SHP77 (cell line): ENCODE measurements around the gene DECR2.
A peak's percentile ranks its signal among the peaks of the same experiment; 100 is the strongest.
"Not testable (repeated sequence)": the region's sequence is repeated elsewhere in the genome, so short reads cannot be mapped to it uniquely, and the experiment has no call there.

ENCODE experiments used
- DNase-seq, 2 experiments: peaks; one replicate each; lab custom pipeline; 2025; lab: John Stamatoyannopoulos, UW

DECR2 gene

GRCh38 chr16:366476-366875, 35.2 kb upstream of the DECR2 start:
- DNase-seq: no peak

DNA sequence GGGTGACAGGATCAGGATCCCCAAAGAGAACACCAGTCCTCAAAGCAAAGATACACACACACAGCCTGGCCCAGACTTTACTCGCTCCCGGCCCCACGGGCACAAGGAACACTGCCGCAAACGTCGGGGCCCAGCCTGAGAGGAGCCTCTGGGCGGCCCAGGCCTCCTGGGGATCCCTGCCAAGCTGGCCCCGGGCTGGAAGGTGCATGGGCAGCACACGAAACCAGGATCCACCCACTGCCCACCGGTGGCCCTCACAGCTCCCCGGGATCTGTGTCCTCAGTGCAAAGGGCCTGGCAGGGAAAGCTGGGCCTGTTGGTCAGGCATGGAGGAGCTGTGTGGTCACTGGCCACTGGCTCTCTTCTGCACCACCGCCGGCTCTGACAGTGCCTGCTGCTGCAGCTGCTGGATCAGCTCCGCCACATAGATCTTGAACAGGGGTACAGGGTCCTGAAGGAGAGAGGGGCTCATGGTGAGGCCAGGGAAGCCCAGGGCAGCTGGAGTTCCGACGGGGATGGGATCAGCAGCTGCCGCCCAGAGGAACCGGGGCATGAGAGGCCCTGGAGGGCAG, 34.3 kb upstream of the DECR2 start:
- DNase-seq: no peak

- DNase-seq: no peak
Observed at GRCh38 chr16:368388-369158, 33.1 kb upstream of the DECR2 start.

DNA sequence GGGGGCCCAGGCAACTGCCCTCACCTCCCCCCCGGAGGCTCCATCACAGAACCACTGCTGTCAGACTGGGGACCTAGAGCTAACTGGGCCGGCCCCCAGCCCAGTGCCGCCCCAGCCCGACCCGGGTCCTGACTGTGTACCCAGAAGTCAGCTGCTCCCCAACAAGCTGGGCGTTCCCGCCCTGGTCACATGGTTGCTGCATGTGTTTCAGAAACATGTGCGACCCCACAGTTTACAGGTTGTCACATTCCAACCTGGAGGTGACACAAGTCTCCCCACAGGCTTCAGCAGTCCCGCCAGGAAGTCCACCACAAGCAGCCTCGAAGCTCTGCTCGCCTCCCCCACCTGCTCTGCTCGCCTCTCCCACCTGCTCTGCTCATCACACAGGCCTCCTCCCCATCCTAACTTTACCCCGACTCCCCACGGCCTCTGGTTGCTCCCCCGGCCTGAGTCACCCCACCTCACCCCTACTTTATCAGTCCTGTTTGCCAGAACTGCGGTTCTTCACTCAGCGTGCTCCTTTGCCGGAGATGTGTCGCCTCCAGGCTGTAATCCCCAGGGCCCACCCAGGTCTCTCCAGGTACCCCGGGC, 32.3 kb upstream of the DECR2 start:
- DNase-seq: no peak

GRCh38 chr16:369866-370436, 31.7 kb upstream of the DECR2 start:
- DNase-seq: no peak

DNA sequence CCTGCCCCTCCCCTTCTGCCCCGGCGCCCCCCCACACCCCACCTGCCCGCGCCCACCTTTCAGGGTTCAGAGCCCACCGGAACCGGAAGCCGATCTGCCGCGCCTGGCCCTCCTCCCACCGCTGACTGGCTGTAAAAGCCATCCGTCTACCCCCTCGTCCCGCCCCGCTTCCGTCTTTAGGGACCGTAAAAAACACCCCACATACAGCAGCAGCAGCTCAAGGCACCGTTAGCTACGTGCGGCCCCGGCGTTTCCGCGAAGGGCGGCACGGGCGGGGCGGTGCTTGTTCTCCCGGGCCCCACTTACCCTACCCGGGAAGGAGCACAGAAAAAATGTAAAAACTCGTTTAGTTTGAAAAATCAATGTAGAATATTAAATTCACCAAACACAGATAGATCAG, 31.2 kb upstream of the DECR2 start, which contains the start of gene MRPL28:
MRPL28 (minus strand) TSS at position 96 of the 400 bp plus-strand sequence. CDS start 320 bp downstream, outside the sequence.
- peak; percentile 91 to 92 for DNase-seq

DNA sequence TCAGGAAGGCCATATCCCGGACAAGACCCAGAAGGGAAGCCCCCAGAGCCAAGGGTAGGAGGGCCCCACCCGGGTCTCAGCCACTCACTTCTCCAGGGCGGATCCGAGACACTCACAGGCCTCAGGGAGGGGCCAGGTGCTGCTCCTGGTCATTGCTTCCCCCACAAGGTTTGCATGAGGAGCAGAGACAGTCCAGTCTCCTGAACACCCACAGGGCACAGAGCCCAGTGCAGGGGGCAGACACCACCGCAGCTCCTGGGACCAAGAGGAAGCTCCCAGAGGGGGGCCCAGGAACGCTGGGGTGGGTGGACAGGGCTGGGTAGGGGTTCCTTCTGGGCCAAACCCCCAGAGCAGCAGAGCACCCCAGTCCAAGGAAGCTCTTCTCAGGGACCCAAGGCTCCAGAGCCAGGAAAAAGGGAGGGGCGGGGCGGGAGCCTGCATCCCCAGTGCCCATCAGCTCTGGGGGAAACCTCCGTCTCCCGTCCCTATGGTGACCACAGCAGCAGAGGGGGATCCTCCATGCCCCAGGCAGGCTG, 30.6 kb upstream of the DECR2 start:
- no peak for DNase-seq

- DNase-seq: peak; percentile 91 to 94
Observed at GRCh38 chr16:371515-372301, 30.0 kb upstream of the DECR2 start.

- no peak for DNase-seq
Observed at GRCh38 chr16:372302-372983, 29.2 kb upstream of the DECR2 start.

DNA sequence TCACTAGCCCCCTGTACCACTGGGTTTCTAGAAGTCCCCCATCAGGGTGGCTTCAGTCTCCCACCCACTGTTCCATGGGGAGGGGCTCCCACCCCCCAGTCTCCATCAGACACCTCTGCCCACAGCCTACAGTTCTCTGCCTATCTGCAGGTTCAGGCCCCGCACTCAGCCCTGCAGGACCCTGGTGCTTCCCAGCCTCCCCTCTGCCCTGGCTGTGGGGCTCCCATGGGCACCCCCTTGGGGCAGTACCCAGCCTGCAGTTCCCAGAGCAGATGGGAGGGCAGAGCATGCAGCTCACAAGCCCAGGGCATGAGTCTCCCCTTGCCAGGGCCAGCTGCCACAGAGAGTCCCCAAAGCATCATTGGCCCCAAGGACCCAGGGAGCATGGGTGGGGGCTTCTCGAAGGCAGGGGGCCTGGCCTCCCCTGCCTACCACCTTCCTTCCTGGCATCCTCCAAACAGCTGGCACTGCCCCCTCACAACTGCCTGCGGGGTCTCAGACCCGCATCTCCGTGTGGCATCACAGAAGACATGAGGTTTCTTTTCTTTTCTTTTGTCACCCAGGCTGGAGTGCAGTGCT, 28.6 kb upstream of the DECR2 start:
- no peak for DNase-seq

- DNase-seq: no peak
Observed at GRCh38 chr16:373848-374615, 27.7 kb upstream of the DECR2 start.

- DNase-seq: no peak
Observed at GRCh38 chr16:374616-374926, 27.1 kb upstream of the DECR2 start.

DNA sequence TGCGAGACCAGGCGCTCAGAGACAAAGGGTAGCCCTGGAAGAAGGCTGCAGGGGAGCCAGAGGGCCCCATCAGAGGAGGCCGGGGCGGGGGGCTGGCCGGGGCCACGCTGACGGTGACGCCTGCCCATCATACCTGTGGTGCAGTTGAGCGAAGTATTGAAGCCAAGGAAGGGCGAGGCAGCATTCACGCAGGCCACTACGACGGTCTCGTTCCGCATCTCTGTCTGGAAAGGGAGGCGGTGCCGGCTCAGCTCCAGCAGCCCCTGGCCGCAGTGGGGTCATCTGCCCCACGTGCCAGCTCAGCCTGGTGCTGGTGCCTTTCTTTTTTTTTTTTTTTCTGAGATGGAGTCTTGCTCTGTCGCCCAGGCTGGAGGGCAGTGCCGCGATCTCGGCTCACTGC, 26.5 kb upstream of the DECR2 start:
- no peak for DNase-seq

DNA sequence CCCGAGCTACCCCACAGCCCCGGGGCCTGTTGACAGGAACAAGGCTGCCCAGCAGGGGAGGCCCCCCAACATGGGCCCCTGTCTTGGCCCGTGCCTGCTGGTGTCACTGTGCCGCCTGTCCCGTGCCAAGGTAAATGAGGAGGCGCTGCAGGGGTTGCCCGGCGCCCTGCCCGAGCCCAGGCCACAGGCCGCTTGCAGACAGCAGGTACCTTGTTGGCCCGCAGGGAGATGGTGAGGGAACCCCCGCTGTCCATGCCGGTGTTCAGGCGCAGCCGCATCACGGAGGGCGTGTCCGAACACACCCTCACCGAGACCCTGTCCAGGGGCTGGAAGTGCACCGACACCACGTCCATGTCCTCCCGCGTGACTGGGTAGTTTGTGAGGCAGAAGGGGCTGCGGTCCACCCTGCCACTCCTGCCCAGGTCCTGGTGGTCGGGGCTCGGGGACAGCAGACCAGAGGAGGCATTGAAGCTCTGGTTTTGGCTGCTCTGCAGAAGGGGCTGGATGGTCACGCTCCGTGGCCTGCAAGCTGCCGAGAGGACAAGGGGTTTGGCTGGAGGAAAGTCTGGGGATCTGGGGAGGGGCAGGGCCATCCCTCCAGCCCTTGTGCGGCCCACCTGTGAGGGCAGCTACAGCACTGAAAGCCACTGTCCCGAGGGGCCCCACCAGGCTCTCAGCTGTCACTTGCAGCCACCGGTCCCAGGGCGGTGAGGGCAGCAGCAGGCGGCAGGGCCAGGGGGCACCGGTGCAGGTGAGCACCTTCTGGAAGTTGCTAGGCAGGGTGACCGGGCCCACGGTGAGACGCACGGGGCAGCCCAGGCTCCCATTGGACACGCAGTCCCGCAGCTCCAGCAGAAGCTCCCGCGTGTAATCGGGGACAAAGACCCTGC, 25.5 kb upstream of the DECR2 start:
- DNase-seq: no peak

- no peak for DNase-seq
Observed at GRCh38 chr16:376817-377418, 24.8 kb upstream of the DECR2 start.

GRCh38 chr16:377419-377951, 24.2 kb upstream of the DECR2 start:
- no peak for DNase-seq

GRCh38 chr16:378113-378820, 23.4 kb upstream of the DECR2 start:
- not testable (repeated sequence) for DNase-seq

DNA sequence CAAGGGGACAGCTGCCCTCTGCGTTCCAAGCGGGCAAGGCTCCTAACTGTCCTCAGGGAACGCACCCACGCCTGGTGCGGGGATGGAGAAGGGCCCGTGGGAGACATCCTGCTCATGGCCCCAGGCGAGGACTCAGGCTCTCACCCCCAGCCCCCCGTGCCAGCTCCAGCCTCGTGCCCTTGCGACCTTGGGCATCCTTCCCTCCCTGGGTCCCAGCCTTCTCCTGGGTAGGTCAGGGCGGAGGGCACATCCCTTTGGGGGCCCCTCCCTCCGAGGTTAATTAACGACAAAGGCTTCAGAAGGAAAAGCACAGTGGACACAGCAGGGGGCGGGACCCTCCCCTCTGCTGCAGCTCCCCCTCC, 22.9 kb upstream of the DECR2 start:
- no peak for DNase-seq
